HEK293 (cell line): Measurements from ENCODE around the gene OMA1.

Experiments used
- CTCF ChIA-PET: fragments of 350-600 bp; formaldehyde crosslinking; extraction: SDS; loops from one replicate; lab custom pipeline; 2021; ENCODE audit warnings: antibody characterized with exemption; lab: Yijun Ruan, JAX
- POLR2A ChIA-PET: fragments of 300-600 bp; formaldehyde crosslinking; extraction: SDS; loops from one replicate; lab custom pipeline; 2020; ENCODE audit warnings: antibody characterized with exemption, inconsistent platforms; lab: Yijun Ruan, JAX
- H3K27ac ChIP-seq: fragments of 200-500 bp; sonication (Bioruptor generic); 2 replicates; pipeline ENCODE4 v1.5.1; 2014; ENCODE audit warnings: low read depth, low read length, control low read depth, inconsistent platforms; ENCODE audit errors: extremely low read depth
- H3K36me3 ChIP-seq, 2 experiments: fragments of 200-500 bp in 1 of 2; sonication (Bioruptor generic) in 1 of 2; 1 replicate in 1 of 2; 2 replicates in 1 of 2; pipeline ENCODE4 v1.5.1; 2014 to 2017; ENCODE audit warnings: inconsistent platforms in 2 of 2, low read length in 2 of 2; ENCODE audit not compliant: control insufficient read depth in 2 of 2, insufficient read depth in 1 of 2
- H3K4me1 ChIP-seq: fragments of 200-500 bp; sonication (Bioruptor generic); 2 replicates; pipeline ENCODE4 v1.5.1; 2014; ENCODE audit warnings: mild to moderate bottlenecking, low read length, inconsistent platforms; ENCODE audit not compliant: control insufficient read depth, insufficient read depth
- H3K4me3 ChIP-seq: 2 replicates; pipeline ENCODE4 v1.5.1; 2011; ENCODE audit warnings: low read depth, mild to moderate bottlenecking, control low read depth, low read length, moderate library complexity
- H3K9me3 ChIP-seq: fragments of 200-500 bp; sonication (Bioruptor generic); 2 replicates; pipeline ENCODE4 v1.5.1; 2014; ENCODE audit warnings: low read depth, low read length, inconsistent platforms; ENCODE audit not compliant: control insufficient read depth, insufficient read depth
- EGR2 ChIP-seq: fragments of 450-650 bp; formaldehyde crosslinking; IDR thresholded peaks from 2 replicates; pipeline ENCODE4 v1.5.1; 2016; ENCODE audit warnings: low read depth, missing biosample characterization, missing genetic modification characterization
- MZF1 ChIP-seq: fragments of 450-650 bp; formaldehyde crosslinking; IDR thresholded peaks from 2 replicates; pipeline ENCODE4 v1.5.1; 2017; ENCODE audit warnings: missing biosample characterization, missing genetic modification characterization, borderline replicate concordance
- REST ChIP-seq: fragments of 450-650 bp; formaldehyde crosslinking; IDR thresholded peaks from 2 replicates; pipeline ENCODE4 v1.5.1; 2016; ENCODE audit warnings: missing biosample characterization, missing genetic modification characterization
- TCF7L2 ChIP-seq: IDR thresholded peaks from 2 replicates; pipeline ENCODE4 v1.6.1; 2011; ENCODE audit warnings: low read depth, mild to moderate bottlenecking, inconsistent platforms, low read length, moderate library complexity, borderline replicate concordance
- ZFP3 ChIP-seq: fragments of 450-650 bp; formaldehyde crosslinking; IDR thresholded peaks from 2 replicates; pipeline ENCODE4 v1.5.1; 2016; ENCODE audit warnings: low read depth, missing biosample characterization, missing genetic modification characterization
- ZNF280D ChIP-seq: fragments of 450-650 bp; formaldehyde crosslinking; IDR thresholded peaks from 2 replicates; pipeline ENCODE4 v1.5.1; 2016; ENCODE audit warnings: missing biosample characterization, missing genetic modification characterization
- ZNF324 ChIP-seq: fragments of 450-650 bp; formaldehyde crosslinking; IDR thresholded peaks from 2 replicates; pipeline ENCODE4 v1.5.1; 2016; ENCODE audit warnings: missing biosample characterization, missing genetic modification characterization
- ZNF335 ChIP-seq: fragments of 450-650 bp; formaldehyde crosslinking; conservative IDR thresholded peaks from 2 replicates; pipeline ENCODE4 v1.5.1; 2016; ENCODE audit warnings: missing biosample characterization, missing genetic modification characterization
- ZNF350 ChIP-seq: fragments of 450-650 bp; formaldehyde crosslinking; IDR thresholded peaks from 2 replicates; pipeline ENCODE4 v1.5.0; 2017; ENCODE audit warnings: missing biosample characterization, mild to moderate bottlenecking, missing genetic modification characterization
- ZNF623 ChIP-seq: fragments of 450-650 bp; formaldehyde crosslinking; IDR thresholded peaks from 2 replicates; pipeline ENCODE4 v1.5.1; 2016; ENCODE audit warnings: missing biosample characterization, missing genetic modification characterization
- ZNF639 ChIP-seq: fragments of 450-650 bp; formaldehyde crosslinking; IDR thresholded peaks from 2 replicates; pipeline ENCODE4 v1.5.1; 2016; ENCODE audit warnings: missing biosample characterization, missing genetic modification characterization
- ZNF664 ChIP-seq: fragments of 450-650 bp; formaldehyde crosslinking; IDR thresholded peaks from 2 replicates; pipeline ENCODE4 v1.5.1; 2016; ENCODE audit warnings: missing biosample characterization, missing genetic modification characterization
- ZNF768 ChIP-seq: fragments of 450-650 bp; formaldehyde crosslinking; IDR thresholded peaks from 2 replicates; pipeline ENCODE4 v1.5.1; 2018; ENCODE audit warnings: missing biosample characterization, mild to moderate bottlenecking, missing genetic modification characterization
- TF ChIP-seq, protein P1 (sequence below): fragments of 450-650 bp; formaldehyde crosslinking; IDR thresholded peaks from 2 replicates; pipeline ENCODE4 v1.5.1; 2016; ENCODE audit warnings: missing biosample characterization, missing genetic modification characterization, low read depth

OMA1 gene

DNA sequence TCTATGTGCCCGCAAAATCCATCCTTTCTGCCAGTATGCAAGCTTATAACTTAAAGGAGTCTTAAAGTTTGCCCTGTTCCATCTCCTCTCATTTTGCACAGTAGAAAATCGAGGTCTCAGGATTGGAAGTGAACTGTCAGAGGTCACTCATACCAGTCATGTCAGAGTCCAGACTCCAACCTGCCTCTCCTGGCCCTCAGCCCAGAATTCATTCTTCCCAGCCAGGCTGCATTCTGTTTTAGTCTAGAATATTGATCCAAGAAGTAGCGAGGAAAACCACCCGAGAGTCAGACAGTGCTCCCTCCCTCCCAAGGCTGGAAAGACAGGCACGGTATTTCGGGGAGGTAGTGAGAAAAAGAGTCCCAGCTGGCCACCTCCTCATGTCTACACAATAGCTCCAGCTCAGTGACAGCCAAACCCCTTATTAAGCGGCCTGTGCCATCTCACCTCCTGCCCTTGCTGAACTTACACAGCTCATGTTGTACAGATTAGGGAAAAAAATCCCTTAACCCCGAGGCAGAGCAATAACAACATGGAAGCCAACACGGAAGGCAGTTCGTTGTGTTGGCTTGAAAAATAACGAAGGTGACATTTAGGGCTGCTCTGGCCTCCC is 89.4 kb downstream of the OMA1 start:
- CTCF ChIA-PET: no interaction called here
- POLR2A ChIA-PET: no interaction called here
- no peak overlapping the region for H3K4me3 ChIP-seq

More for the DNA sequence above, 89.4 kb downstream of the OMA1 start:
- Histone ChIP-seq H3K9me3 (no peaks in the 10 kb centered on the region), H3K36me3 (no peaks in the 10 kb centered on the region), H3K27ac (no peak overlapping the region), H3K4me1 (no peaks in the 10 kb centered on the region)
- TF ChIP-seq ZFP3 (tag by site-specific recombination) (no peak), EGR2 (tag by site-specific recombination) (no peak), ZNF324 (tag by site-specific recombination) (no peak), ZNF350 (tag by site-specific recombination) (no peak), ZNF768 (tag by site-specific recombination) (no peak), ZNF623 (no peak), TCF7L2 (no peak), MZF1 (tag by site-specific recombination) (no peak), ZNF335 (tag by site-specific recombination) (no peak), ZNF664 (no peak), ZNF639 (no peak), ZNF280D (no peak), REST (tag by site-specific recombination) (no peak)
- TF ChIP-seq, protein P1, sequence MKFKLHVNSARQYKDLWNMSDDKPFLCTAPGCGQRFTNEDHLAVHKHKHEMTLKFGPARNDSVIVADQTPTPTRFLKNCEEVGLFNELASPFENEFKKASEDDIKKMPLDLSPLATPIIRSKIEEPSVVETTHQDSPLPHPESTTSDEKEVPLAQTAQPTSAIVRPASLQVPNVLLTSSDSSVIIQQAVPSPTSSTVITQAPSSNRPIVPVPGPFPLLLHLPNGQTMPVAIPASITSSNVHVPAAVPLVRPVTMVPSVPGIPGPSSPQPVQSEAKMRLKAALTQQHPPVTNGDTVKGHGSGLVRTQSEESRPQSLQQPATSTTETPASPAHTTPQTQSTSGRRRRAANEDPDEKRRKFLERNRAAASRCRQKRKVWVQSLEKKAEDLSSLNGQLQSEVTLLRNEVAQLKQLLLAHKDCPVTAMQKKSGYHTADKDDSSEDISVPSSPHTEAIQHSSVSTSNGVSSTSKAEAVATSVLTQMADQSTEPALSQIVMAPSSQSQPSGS (tag by site-specific recombination): no peak
- TF ChIP-seq, all 188 proteins: peak for 0
